Measurements from ENCODE around the gene NCOA3. TPM values are rescaled to one million over a fixed set of nuclear protein-coding genes. Genes with fewer than 3 reads are reported as not detected.
A peak's percentile ranks its signal among the peaks of the same experiment; 100 is the strongest.

NCOA3 gene
- total and polyA plus RNA-seq, 10 of the 15 experiments (the other 5 are each of a cell fraction or from before 2014, with no cell fraction given): 16.9 to 96.2 (median 73.6) TPM

GRCh38 chr20:47480705-47481104, 21.0 kb upstream of the NCOA3 start:
- no peak overlapping the region for H3K27ac ChIP-seq (ENCODE audit: control insufficient read depth, insufficient read depth)
- DNase-seq (ENCODE audit: low read depth, low spot score) (no peak), FAIRE-seq (no peak), ATAC-seq (no peak)
- H3K4me3 ChIP-seq: no peak overlapping the region
- H3K4me2 ChIP-seq (ENCODE audit: control insufficient read depth, insufficient read depth): no peak overlapping the region
- intact Hi-C loops (cut with micrococcal nuclease; ENCODE audit: unreplicated experiment): no loop called here
- no peaks in the 10 kb centered on the region for H4K20me1 ChIP-seq (ENCODE audit: control insufficient read depth, insufficient read depth)
- peaks cover 24% of the 10 kb centered on the region for H3K4me1 ChIP-seq (ENCODE audit: control insufficient read depth, insufficient read depth, low read length)
- H3K36me3 ChIP-seq (ENCODE audit: control insufficient read depth in 2 of 2, insufficient read depth in 2 of 2, low read length in 1 of 2): no peaks in the 10 kb centered on the region
- ChIA-PET POLR2A (interaction anchor here (1.3 kb wide), 1 partner anchor 23 kb away, joined by 3 read pairs; no protein-coding TSS in a partner anchor), CTCF (interaction anchor here (0.6 kb wide), 1 partner anchor 13 kb away, joined by 3 read pairs; no protein-coding TSS in a partner anchor), SMC1A (ENCODE audit: uncharacterized antibody, unreplicated experiment) (interaction anchor here (0.6 to 1.1 kb wide), 4 partner anchors 13 to 142 kb away, joined by 3 to 5 read pairs (median 4); no protein-coding TSS in a partner anchor), RAD21 (ENCODE audit: unreplicated experiment) (interaction anchor here (0.7 to 1.0 kb wide), 3 partner anchors 21 to 222 kb away, joined by 3 to 5 read pairs (median 3); partner anchors contain the start of gene NCOA3)
- TF ChIP-seq NFXL1 (IDR thresholded peaks at IDR 0.05; ENCODE audit: borderline replicate concordance) (peak; percentile 45; the same call in 1 of the 2 replicates), ZNF622 (IDR thresholded peaks at IDR 0.05) (no peak), ETV6 (conservative IDR thresholded peaks at IDR 0.05 in 1 of 2, IDR thresholded peaks at IDR 0.05 in 1 of 2; ENCODE audit: borderline replicate concordance in 1 of 2, low read depth in 1 of 2) (0 out of 4 replicates have a peak, but pooled peaks of 1 of the 2 experiments have one; percentile 88), EP300 (IDR thresholded peaks at IDR 0.05; ENCODE audit: borderline replicate concordance in 1 of 2, control insufficient read depth in 1 of 2, low read depth in 2 of 2, low read length in 2 of 2) (no peak)
- H3K9ac ChIP-seq (ENCODE audit: control insufficient read depth, insufficient read depth, low read length): no peak overlapping the region
- no peak overlapping the region for H2AFZ ChIP-seq (ENCODE audit: control insufficient read depth, low read depth, low read length)
- no peaks in the 10 kb centered on the region for H3K79me2 ChIP-seq (ENCODE audit: control insufficient read depth, insufficient read depth, low read length)
- H3K27me3 ChIP-seq (replicated peaks in 1 of 2; ENCODE audit: control insufficient read depth in 2 of 2, insufficient read depth in 2 of 2, low read length in 1 of 2): no peaks in the 10 kb centered on the region
- in situ Hi-C loops (cut with MboI): no loop called here
- no TSS peak for BruUV-seq (replicated peaks)
- H3K9me3 ChIP-seq (replicated peaks; ENCODE audit: control insufficient read depth, insufficient read depth, low read length): no peaks in the 10 kb centered on the region

Measured in GM12878 (cell line).